Testis (tissue), 3 donors: Measurements from ENCODE around the gene INTS7. TPM values are rescaled to one million over a fixed set of nuclear protein-coding genes. Genes with fewer than 3 reads are reported as not detected.

Source experiments
- DNase-seq: peaks from one replicate; pipeline ENCODE4 v3.0.0-alpha.2; 2019
- H3K27ac ChIP-seq, 2 donors: fragments of 200-600 bp; sonication (generic); one replicate each; pipeline ENCODE4 v1.5.1; 2019
- H3K27me3 ChIP-seq: fragments of 200-600 bp; sonication (generic); one replicate; pipeline ENCODE4 v1.5.1; 2019
- H3K36me3 ChIP-seq: fragments of 200-600 bp; sonication (generic); one replicate; pipeline ENCODE4 v1.5.1; 2017; ENCODE audit warnings: low read depth; ENCODE audit errors: missing control alignments
- H3K4me1 ChIP-seq: fragments of 200-600 bp; sonication (generic); one replicate; pipeline ENCODE4 v1.5.1; 2019
- H3K4me3 ChIP-seq, 2 donors: fragments of 200-600 bp; sonication (generic); one replicate each; pipeline ENCODE4 v1.5.1; 2017 to 2019
- H3K9me3 ChIP-seq: fragments of 200-600 bp; sonication (generic); one replicate; pipeline ENCODE4 v1.5.1; 2017
- CTCF ChIP-seq, 3 experiments: fragments of 450-650 bp in 2 of 3; fragments of 200-600 bp in 1 of 3; sonication (generic) in 1 of 3; IDR thresholded peaks; one replicate each; pipeline ENCODE4 v1.5.1; 2016 to 2019; ENCODE audit warnings: antibody characterized with exemption in 3 of 3, mild to moderate bottlenecking in 2 of 3, moderate library complexity in 1 of 3
- POLR2A ChIP-seq: fragments of 450-650 bp; IDR thresholded peaks from one replicate; pipeline ENCODE4 v1.6.1; 2017; ENCODE audit warnings: antibody characterized with exemption, mild to moderate bottlenecking, moderate library complexity
- WGBS, 2 donors: methylation state at CpG; one replicate each; pipeline ENCODE4 v1.1.5; 2018; 5-methylcytosine and 5-hydroxymethylcytosine counted together
- intact Hi-C: fragments of 100-400 bp; cut with DNase I; formaldehyde crosslinking; loops from one replicate; pipeline ENCODE4 v1.15.1; 2023; ENCODE audit warnings: low total_unique reads
- polyA plus RNA-seq: library from polyadenylated mRNA; stranded (reverse); fragments of 350-450 nt; fragmentation: Illumina TruSeq; extraction: RNeasy Lipid Tissue Mini Kit (QIAGEN cat#74804); gene quantifications from one replicate; pipeline ENCODE4 v1.2.3, GENCODE V29; 2014; ENCODE audit warnings: low read depth, low replicate concordance; ENCODE audit not compliant: insufficient read depth
- total RNA-seq, 2 donors: library from RNA; depleted of rRNA; stranded (reverse); fragments of >200 nt; gene quantifications; one replicate each; pipeline ENCODE4 v1.2.3, GENCODE V29; 2016

Gene INTS7
- total and polyA plus RNA-seq, 3 donors from 2014 or later: 29.9 to 51.1 (median 35.6) TPM

- Histone ChIP-seq H3K4me3 (no peak overlapping the region), H3K4me1 (no peaks in the 10 kb centered on the region), H3K27me3 (no peaks in the 10 kb centered on the region), H3K9me3 (no peaks in the 10 kb centered on the region), H3K36me3 (no peaks in the 10 kb centered on the region), H3K27ac (no peak overlapping the region)
- intact Hi-C loops: loop anchor here (5.0 kb wide), 1 partner anchor 390 kb away; no protein-coding TSS in a partner anchor
- no peak for TF ChIP-seq CTCF (IDR thresholded peaks at IDR 0.05)
- no peak for TF ChIP-seq POLR2A
- no peak for DNase-seq
- 85 to 93% methylated on average over 3 of the region's 3 CpGs for WGBS, 2 donors
Observed at GRCh38 chr1:212067787-212068186, 32.4 kb upstream of the INTS7 start.

- H3K4me3 ChIP-seq: no peak overlapping the region
- H3K36me3 ChIP-seq: no peaks in the 10 kb centered on the region
- WGBS, 2 donors: 91 to 95% methylated on average over 5 of the region's 5 CpGs
- TF ChIP-seq POLR2A (no peak), CTCF (IDR thresholded peaks at IDR 0.05) (peak; percentile 48 to 72 (median 56))
- intact Hi-C loops: loop anchor here (5.0 kb wide), 1 partner anchor 309 kb away; no protein-coding TSS in a partner anchor
- no peaks in the 10 kb centered on the region for H3K4me1 ChIP-seq
- no peak overlapping the region for H3K27ac ChIP-seq
- DNase-seq: no peak
- H3K9me3 ChIP-seq: no peaks in the 10 kb centered on the region
- H3K27me3 ChIP-seq: no peaks in the 10 kb centered on the region
Observed at GRCh38 chr1:212062832-212063438, 27.6 kb upstream of the INTS7 start.

- Histone ChIP-seq H3K4me1 (no peaks in the 10 kb centered on the region), H3K4me3 (no peak overlapping the region), H3K27ac (no peak overlapping the region), H3K36me3 (no peaks in the 10 kb centered on the region), H3K27me3 (no peaks in the 10 kb centered on the region), H3K9me3 (no peaks in the 10 kb centered on the region)
- no peak for TF ChIP-seq CTCF (IDR thresholded peaks at IDR 0.05)
- TF ChIP-seq POLR2A: no peak
- intact Hi-C loops: loop anchor here (5.0 kb wide), 1 partner anchor 311 kb away; no protein-coding TSS in a partner anchor
- WGBS, 2 donors: 74 to 79% methylated on average over 6 of the region's 6 CpGs
- DNase-seq: no peak
Observed at GRCh38 chr1:212060632-212061472, 25.5 kb upstream of the INTS7 start.

GRCh38 chr1:212055333-212055732 lies 20.0 kb upstream of the INTS7 start:
- no peak for TF ChIP-seq CTCF (IDR thresholded peaks at IDR 0.05)
- no peak for TF ChIP-seq POLR2A
- 93 to 100% methylated on average over 2 of the region's 2 CpGs for WGBS, 2 donors
- H3K4me3 ChIP-seq: no peak overlapping the region
- DNase-seq: no peak
- no peaks in the 10 kb centered on the region for H3K27me3 ChIP-seq
- no peaks in the 10 kb centered on the region for H3K9me3 ChIP-seq
- H3K27ac ChIP-seq: no peak overlapping the region
- intact Hi-C loops: no loop called here
- no peaks in the 10 kb centered on the region for H3K4me1 ChIP-seq
- H3K36me3 ChIP-seq: no peaks in the 10 kb centered on the region
